Measurements from ENCODE around the gene AKNA. TPM values are rescaled to one million over a fixed set of nuclear protein-coding genes. Genes with fewer than 3 reads are reported as not detected.

Gene AKNA
- total RNA-seq, 1 donor from 2014 or later, result 11.4 TPM

DNA sequence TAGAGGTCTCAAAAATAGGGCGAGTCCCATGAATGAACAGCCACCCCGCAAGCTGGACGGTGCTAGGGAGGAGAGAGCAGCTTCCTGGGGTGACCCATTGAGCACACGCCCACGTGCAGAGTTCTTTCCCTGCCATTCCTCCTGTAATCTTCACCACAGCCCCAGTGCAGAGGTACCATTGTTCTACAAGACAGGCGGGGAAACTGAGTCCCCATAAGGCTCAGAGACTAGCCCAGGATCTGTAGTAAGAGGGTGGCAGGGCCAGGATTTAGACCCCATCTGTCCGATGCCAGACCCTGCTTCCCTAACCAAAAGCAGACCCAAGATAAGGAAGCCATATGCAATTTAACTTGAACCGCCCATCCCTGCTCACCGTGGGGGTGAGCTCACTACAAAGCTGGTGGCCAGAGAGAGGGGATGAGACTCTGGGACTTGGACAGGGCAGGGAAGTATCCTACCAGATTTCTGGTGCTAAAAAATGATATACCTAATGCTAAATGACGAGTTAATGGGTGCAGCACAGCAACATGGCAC is 101.6 kb downstream of the AKNA start:
- no peak overlapping the region for H3K4me2 ChIP-seq
- no peaks in the 10 kb centered on the region for H3K79me2 ChIP-seq (ENCODE audit: low read depth)
- H3K27ac ChIP-seq, result no peak overlapping the region
- peaks cover 7% of the 10 kb centered on the region for H3K36me3 Mint-ChIP-seq
- peak overlapping the region; percentile 46 for H3K27ac Mint-ChIP-seq
- H3K4me3 ChIP-seq, result no peak overlapping the region
- H3K4me1 Mint-ChIP-seq, result peaks cover 35% of the 10 kb centered on the region
- no peak overlapping the region for H2AFZ ChIP-seq (replicated peaks)
- no peaks in the 10 kb centered on the region for H3K9me3 ChIP-seq (ENCODE audit: low read depth)
- H3K27me3 Mint-ChIP-seq (ENCODE audit: insufficient read depth, low read depth), result peaks cover 11% of the 10 kb centered on the region
- no peaks in the 10 kb centered on the region for H3F3A ChIP-seq (ENCODE audit: low read depth)
- H3K27me3 ChIP-seq, result no peaks in the 10 kb centered on the region
- no peak for DNase-seq (ENCODE audit: low spot score)
- H3K4me3 Mint-ChIP-seq, result no peak overlapping the region
- no peak overlapping the region for H3K9ac ChIP-seq
- H3K4me1 ChIP-seq, result peaks cover 18% of the 10 kb centered on the region
- H3K9me3 Mint-ChIP-seq, result no peaks in the 10 kb centered on the region
- no peaks in the 10 kb centered on the region for H4K20me1 ChIP-seq (ENCODE audit: low read depth)
- TF ChIP-seq CTCF (IDR thresholded peaks at IDR 0.05), result no peak
- TF ChIP-seq EZH2 (IDR thresholded peaks at IDR 0.05), result no peak
- no peak for TF ChIP-seq EZH2phosphoT487 (IDR thresholded peaks at IDR 0.05)
- no peaks in the 10 kb centered on the region for H3K36me3 ChIP-seq

DNA sequence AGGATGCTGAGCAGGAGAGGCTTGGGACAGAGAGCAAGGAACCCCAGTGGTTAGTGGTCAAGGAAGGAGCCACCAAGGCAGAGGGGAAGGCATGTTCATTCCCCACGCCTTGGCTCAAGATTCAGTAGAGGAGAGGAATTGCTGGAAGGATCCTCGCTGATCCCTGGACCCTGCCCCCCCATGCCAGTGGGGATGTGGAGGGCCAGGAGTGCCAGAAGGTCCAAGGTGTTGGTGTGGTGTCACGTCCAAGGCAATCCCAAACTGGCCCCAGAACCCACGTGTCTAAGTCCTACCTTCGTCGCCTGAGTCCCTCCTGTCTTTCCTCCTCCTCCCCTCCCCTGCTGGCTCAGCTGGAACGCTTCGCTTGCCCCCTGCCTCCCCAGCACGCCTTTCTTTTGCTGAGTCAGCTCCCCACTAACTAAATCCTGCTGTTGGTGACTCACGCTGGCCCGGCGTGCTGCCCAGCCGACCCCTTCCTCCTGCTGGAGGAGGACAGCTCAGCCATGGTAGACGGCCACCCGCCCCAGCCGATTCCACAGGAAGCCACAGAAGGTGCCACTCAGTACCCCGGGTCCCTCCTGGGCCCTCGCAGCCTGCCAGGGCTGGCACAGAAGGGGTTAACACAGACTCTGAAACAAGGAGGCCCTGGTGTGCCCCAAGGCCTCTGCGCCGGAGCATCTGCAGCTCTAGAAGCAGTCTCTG is 102.5 kb downstream of the AKNA start:
- Mint-ChIP-seq H3K4me3 (no peak overlapping the region), H3K27me3 (ENCODE audit: insufficient read depth, low read depth) (peaks cover 11% of the 10 kb centered on the region), H3K27ac (no peak overlapping the region), H3K9me3 (no peaks in the 10 kb centered on the region), H3K36me3 (peaks cover 7% of the 10 kb centered on the region), H3K4me1 (peaks cover 32% of the 10 kb centered on the region)
- Histone ChIP-seq H3K9me3 (ENCODE audit: low read depth) (no peaks in the 10 kb centered on the region), H3K9ac (no peak overlapping the region), H3K36me3 (no peaks in the 10 kb centered on the region), H3K4me2 (no peak overlapping the region), H3K27me3 (no peaks in the 10 kb centered on the region), H3K4me3 (no peak overlapping the region), H3F3A (ENCODE audit: low read depth) (no peaks in the 10 kb centered on the region), H3K79me2 (ENCODE audit: low read depth) (no peaks in the 10 kb centered on the region), H3K27ac (no peak overlapping the region), H4K20me1 (ENCODE audit: low read depth) (no peaks in the 10 kb centered on the region), H3K4me1 (peaks cover 18% of the 10 kb centered on the region), H2AFZ (replicated peaks) (no peak overlapping the region)
- peak; percentile 48 for DNase-seq (ENCODE audit: low spot score)
- TF ChIP-seq EZH2 (IDR thresholded peaks at IDR 0.05) (no peak), CTCF (IDR thresholded peaks at IDR 0.05) (no peak), EZH2phosphoT487 (IDR thresholded peaks at IDR 0.05) (no peak)

DNA sequence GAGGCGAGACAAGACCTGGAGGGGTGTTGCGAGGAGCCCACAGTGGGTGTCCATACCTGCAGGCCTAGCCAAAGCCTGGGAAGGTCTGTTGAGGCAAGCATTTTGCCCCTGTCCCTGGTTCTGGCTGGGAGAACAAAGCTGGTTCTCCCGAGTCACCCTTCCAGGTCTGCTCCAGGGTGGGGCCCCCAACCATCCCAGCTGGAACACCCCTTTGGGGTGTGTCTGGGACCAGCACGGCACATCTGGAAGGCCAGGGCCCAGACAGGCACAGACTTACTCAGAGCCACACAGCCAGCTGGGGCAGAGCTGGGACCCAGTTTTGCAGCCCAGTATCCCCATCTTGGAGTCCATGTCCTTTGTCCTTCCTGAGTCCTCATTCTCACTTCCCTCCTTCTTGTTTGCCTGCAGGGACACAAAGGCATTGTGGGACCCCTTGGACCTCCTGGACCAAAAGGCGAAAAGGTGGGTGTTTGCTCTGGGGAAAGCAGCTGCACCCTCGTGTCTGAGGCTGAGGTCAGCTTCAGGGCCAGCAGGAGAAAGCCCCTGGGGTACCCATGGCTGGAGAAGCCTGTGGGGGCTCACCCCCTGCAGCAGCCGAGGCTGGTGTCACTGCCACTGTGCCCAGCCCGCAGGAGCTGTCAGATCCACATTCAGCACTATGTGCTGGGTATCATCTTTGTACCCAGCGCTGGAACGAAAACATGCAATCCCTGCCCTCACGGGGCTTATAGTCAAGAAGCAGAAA is 103.3 kb downstream of the AKNA start:
- no peak for DNase-seq (ENCODE audit: low spot score)
- Histone ChIP-seq H3K36me3 (no peaks in the 10 kb centered on the region), H3K79me2 (ENCODE audit: low read depth) (no peaks in the 10 kb centered on the region), H3K9ac (no peak overlapping the region), H3K4me1 (peaks cover 18% of the 10 kb centered on the region), H3K4me2 (no peak overlapping the region), H3K4me3 (no peak overlapping the region), H3F3A (ENCODE audit: low read depth) (no peaks in the 10 kb centered on the region), H3K9me3 (ENCODE audit: low read depth) (no peaks in the 10 kb centered on the region), H3K27me3 (no peaks in the 10 kb centered on the region), H2AFZ (replicated peaks) (no peak overlapping the region), H4K20me1 (ENCODE audit: low read depth) (no peaks in the 10 kb centered on the region), H3K27ac (no peak overlapping the region)
- TF ChIP-seq EZH2phosphoT487 (IDR thresholded peaks at IDR 0.05) (no peak), CTCF (IDR thresholded peaks at IDR 0.05) (no peak), EZH2 (IDR thresholded peaks at IDR 0.05) (no peak)
- peak overlapping the region; percentile 21 for H3K4me3 Mint-ChIP-seq
- peaks cover 11% of the 10 kb centered on the region for H3K27me3 Mint-ChIP-seq (ENCODE audit: insufficient read depth, low read depth)
- H3K4me1 Mint-ChIP-seq, result peaks cover 32% of the 10 kb centered on the region
- H3K27ac Mint-ChIP-seq, result no peak overlapping the region
- no peaks in the 10 kb centered on the region for H3K9me3 Mint-ChIP-seq
- peaks cover 7% of the 10 kb centered on the region for H3K36me3 Mint-ChIP-seq

Other genes with a start within 250 kb of the AKNA start
- gene COL27A1, start 232.4 kb downstream of the AKNA start, total RNA-seq (ENCODE audit: low replicate concordance), result 4.3 and 16.2 TPM in 2 replicates
- gene ORM1, start 64.9 kb downstream of the AKNA start, total RNA-seq (ENCODE audit: low replicate concordance), result 1.5 TPM in 1 of 2 replicates, not detected in the other
- gene ORM2, start 58.1 kb downstream of the AKNA start, total RNA-seq (ENCODE audit: low replicate concordance), result 0.43 TPM in 1 of 2 replicates, not detected in the other
- gene WHRN, start 117.5 kb upstream of the AKNA start, total RNA-seq (ENCODE audit: low replicate concordance), result 1.1 and 6.6 TPM in 2 replicates
- 157 and 253 TPM in 2 replicates for gene ATP6V1G1, start 199.8 kb upstream of the AKNA start, total RNA-seq (ENCODE audit: low replicate concordance)
- gene TMEM268, start 223.3 kb upstream of the AKNA start, total RNA-seq (ENCODE audit: low replicate concordance), result 0.65 and 0.77 TPM in 2 replicates